ENCODE results near the gene ZNF280D. TPM values are rescaled to one million over a fixed set of nuclear protein-coding genes. Genes with fewer than 3 reads are reported as not detected.

Gene ZNF280D
- polyA plus RNA-seq, 2 of the 4 experiments (the other 2 are of a cell fraction): 13.4 to 21.8 TPM

GRCh38 chr15:56602253-56602652 is 131.1 kb downstream of the ZNF280D start:
- no peak for ATAC-seq
- POLR2A ChIA-PET: no interaction called here
- Histone ChIP-seq H3K27ac (no peak overlapping the region), H3K9me3 (peaks cover 30% of the 10 kb centered on the region), H3K4me1 (no peaks in the 10 kb centered on the region), H3K4me2 (no peak overlapping the region), H3K4me3 (no peak overlapping the region)
- TF ChIP-seq PBX3 (IDR thresholded peaks at IDR 0.05) (no peak), CHD2 (IDR thresholded peaks at IDR 0.05; ENCODE audit: low read length, partially characterized antibody) (no peak), EP300 (IDR thresholded peaks at IDR 0.05) (no peak), CEBPB (IDR thresholded peaks at IDR 0.05) (no peak), ESRRA (IDR thresholded peaks at IDR 0.05; ENCODE audit: borderline replicate concordance, low read length) (no peak), ZFP36 (IDR thresholded peaks at IDR 0.05; ENCODE audit: borderline replicate concordance, partially characterized antibody) (no peak), HOXB5 (CRISPR knock-in tag; IDR thresholded peaks at IDR 0.05) (no peak), HOXB13 (CRISPR knock-in tag; IDR thresholded peaks at IDR 0.05; ENCODE audit: low read depth) (no peak), POLR2AphosphoS2 (conservative IDR thresholded peaks at IDR 0.05; ENCODE audit: low read length) (no peak), MAFK (IDR thresholded peaks at IDR 0.05; ENCODE audit: partially characterized antibody) (no peak), HMGXB4 (CRISPR knock-in tag; IDR thresholded peaks at IDR 0.05; ENCODE audit: borderline replicate concordance) (no peak)
- CTCF ChIA-PET: no interaction called here
- 27% methylated on average over 2 of the region's 2 CpGs for WGBS (ENCODE audit: missing lambda C conversion rate)
- DNase-seq (ENCODE audit: low read depth in 1 of 2, low spot score in 1 of 2): no peak
- FAIRE-seq: peak; percentile 76

GRCh38 chr15:56600380-56600779 is 132.9 kb downstream of the ZNF280D start:
- POLR2A ChIA-PET: no interaction called here
- H3K9me3 ChIP-seq: peaks cover 30% of the 10 kb centered on the region
- ATAC-seq (no peak), DNase-seq (ENCODE audit: low read depth in 1 of 2, low spot score in 1 of 2) (no peak), FAIRE-seq (no peak)
- no peak overlapping the region for H3K27ac ChIP-seq
- no peak overlapping the region for H3K4me3 ChIP-seq
- no peak for TF ChIP-seq MYC (IDR thresholded peaks at IDR 0.05; ENCODE audit: borderline replicate concordance, low read length)
- no peak for TF ChIP-seq CBX8 (IDR thresholded peaks at IDR 0.05)
- no peak for TF ChIP-seq CEBPB (IDR thresholded peaks at IDR 0.05)
- no peak for TF ChIP-seq HES2 (IDR thresholded peaks at IDR 0.05)
- TF ChIP-seq RARB (CRISPR knock-in tag; IDR thresholded peaks at IDR 0.05): no peak
- no peak for TF ChIP-seq HOXA7 (CRISPR knock-in tag; IDR thresholded peaks at IDR 0.05)
- no peak for TF ChIP-seq CTCF (IDR thresholded peaks at IDR 0.05)
- TF ChIP-seq TP53 (CRISPR knock-in tag; IDR thresholded peaks at IDR 0.05): no peak
- TF ChIP-seq RAD21 (conservative IDR thresholded peaks at IDR 0.05 in 1 of 2, IDR thresholded peaks at IDR 0.05 in 1 of 2): no peak
- TF ChIP-seq HEYL (CRISPR knock-in tag; IDR thresholded peaks at IDR 0.05): no peak
- no peak for TF ChIP-seq NPAS2 (CRISPR knock-in tag; IDR thresholded peaks at IDR 0.05; ENCODE audit: borderline replicate concordance)
- no peak for TF ChIP-seq FOSL2 (IDR thresholded peaks at IDR 0.05)
- no peak for TF ChIP-seq FOSL2 (CRISPR knock-in tag; IDR thresholded peaks at IDR 0.05)
- CTCF ChIA-PET: no interaction called here
- WGBS (ENCODE audit: missing lambda C conversion rate): 13% methylated on average over 1 of the region's 1 CpG
- H3K4me2 ChIP-seq: no peak overlapping the region
- no peaks in the 10 kb centered on the region for H3K4me1 ChIP-seq
